ENCODE measurements around the gene UPP2.

UPP2 gene

GRCh38 chr2:158112992-158113391 is 11.3 kb downstream of the UPP2 start:
- DNase-seq = no peak

- no peak for DNase-seq
Measured at GRCh38 chr2:158113741-158114295, 12.1 kb downstream of the UPP2 start.

- no peak for DNase-seq
Measured at GRCh38 chr2:158114516-158114915, 12.8 kb downstream of the UPP2 start.

GRCh38 chr2:158115202-158115767 is 13.6 kb downstream of the UPP2 start:
- DNase-seq = no peak

- no peak for DNase-seq
Measured at GRCh38 chr2:158116936-158117335, 15.3 kb downstream of the UPP2 start.

GRCh38 chr2:158120102-158120501 is 18.4 kb downstream of the UPP2 start:
- peak; percentile 50 for DNase-seq

GRCh38 chr2:158120664-158121641 is 19.3 kb downstream of the UPP2 start:
- DNase-seq = peak; percentile 81

- no peak for DNase-seq
Measured at GRCh38 chr2:158124896-158125295, 23.2 kb downstream of the UPP2 start.

GRCh38 chr2:158125756-158126498 is 24.3 kb downstream of the UPP2 start:
- no peak for DNase-seq

GRCh38 chr2:158127380-158127804 is 25.7 kb downstream of the UPP2 start:
- no peak for DNase-seq

GRCh38 chr2:158128168-158128973 is 26.7 kb downstream of the UPP2 start:
- DNase-seq = no peak

GRCh38 chr2:158129037-158129436 is 27.4 kb downstream of the UPP2 start:
- no peak for DNase-seq

GRCh38 chr2:158130832-158131473 is 29.3 kb downstream of the UPP2 start:
- DNase-seq = no peak

GRCh38 chr2:158131483-158131912 is 29.8 kb downstream of the UPP2 start:
- DNase-seq = no peak

GRCh38 chr2:158131919-158132566 is 30.4 kb downstream of the UPP2 start:
- DNase-seq = no peak

- no peak for DNase-seq
Measured at GRCh38 chr2:158134055-158134454, 32.4 kb downstream of the UPP2 start.

GRCh38 chr2:158134655-158135054 is 33.0 kb downstream of the UPP2 start:
- DNase-seq = no peak

- DNase-seq = no peak
Measured at GRCh38 chr2:158135096-158135495, 33.4 kb downstream of the UPP2 start.

GRCh38 chr2:158138255-158138654 is 36.6 kb downstream of the UPP2 start:
- DNase-seq = peak; percentile 52

- no peak for DNase-seq
Measured at GRCh38 chr2:158140201-158140600, 38.5 kb downstream of the UPP2 start.

GRCh38 chr2:158142165-158142564 is 40.5 kb downstream of the UPP2 start:
- DNase-seq = no peak

Measured in RPMI8226 (cell line).